AG09309 (cell line): ENCODE measurements around the gene AOPEP.

Experiments
- DNase-seq: peaks from one replicate; pipeline ENCODE4 v3.0.0-alpha.2; 2010; ENCODE audit warnings: low read depth
- H3K4me3 ChIP-seq: 2 replicates; pipeline ENCODE4 v1.5.1; 2011; ENCODE audit warnings: mild to moderate bottlenecking, low read depth, low read length, moderate library complexity; ENCODE audit not compliant: control insufficient read depth
- TF ChIP-seq, protein P1 (sequence below): IDR thresholded peaks from 2 replicates; pipeline ENCODE4 v1.5.1; 2011; ENCODE audit warnings: mild to moderate bottlenecking, low read depth, low read length, inconsistent platforms; ENCODE audit not compliant: insufficient read depth, control insufficient read depth; ENCODE audit errors: missing control alignments

AOPEP gene

DNA sequence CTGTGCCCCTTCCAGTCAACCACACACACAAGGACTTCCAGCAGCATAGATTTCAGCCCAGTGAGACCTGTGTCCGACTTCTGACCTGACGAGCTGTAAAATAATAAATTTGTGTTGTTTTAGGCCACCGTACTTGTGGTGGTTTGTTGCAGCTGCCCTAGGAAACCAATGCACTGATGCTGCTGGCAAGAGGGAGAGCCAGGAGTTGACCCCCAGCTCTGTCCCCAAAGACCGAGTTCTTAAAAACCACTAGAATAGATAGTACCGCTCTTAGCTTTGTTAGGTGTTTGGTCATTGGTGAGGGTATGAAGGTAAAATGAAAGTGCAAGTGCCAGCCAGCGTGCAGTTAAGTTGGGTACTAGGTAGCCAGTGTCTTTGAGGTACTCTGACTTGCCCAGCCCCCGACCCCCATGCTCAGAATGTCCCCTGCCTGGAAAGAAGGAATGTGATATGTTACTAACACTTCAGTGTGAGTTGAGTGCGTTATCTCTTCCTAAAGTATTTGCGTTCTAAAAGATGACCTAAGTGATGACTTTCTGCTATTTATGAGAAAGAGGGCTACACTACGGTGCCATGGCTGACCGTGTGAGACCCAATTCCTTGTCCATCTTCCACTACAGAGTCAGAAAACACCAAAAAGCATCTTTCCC lies 185.6 kb downstream of the AOPEP start:
- no peak for DNase-seq
- no peak overlapping the region for H3K4me3 ChIP-seq
- TF ChIP-seq, protein P1, sequence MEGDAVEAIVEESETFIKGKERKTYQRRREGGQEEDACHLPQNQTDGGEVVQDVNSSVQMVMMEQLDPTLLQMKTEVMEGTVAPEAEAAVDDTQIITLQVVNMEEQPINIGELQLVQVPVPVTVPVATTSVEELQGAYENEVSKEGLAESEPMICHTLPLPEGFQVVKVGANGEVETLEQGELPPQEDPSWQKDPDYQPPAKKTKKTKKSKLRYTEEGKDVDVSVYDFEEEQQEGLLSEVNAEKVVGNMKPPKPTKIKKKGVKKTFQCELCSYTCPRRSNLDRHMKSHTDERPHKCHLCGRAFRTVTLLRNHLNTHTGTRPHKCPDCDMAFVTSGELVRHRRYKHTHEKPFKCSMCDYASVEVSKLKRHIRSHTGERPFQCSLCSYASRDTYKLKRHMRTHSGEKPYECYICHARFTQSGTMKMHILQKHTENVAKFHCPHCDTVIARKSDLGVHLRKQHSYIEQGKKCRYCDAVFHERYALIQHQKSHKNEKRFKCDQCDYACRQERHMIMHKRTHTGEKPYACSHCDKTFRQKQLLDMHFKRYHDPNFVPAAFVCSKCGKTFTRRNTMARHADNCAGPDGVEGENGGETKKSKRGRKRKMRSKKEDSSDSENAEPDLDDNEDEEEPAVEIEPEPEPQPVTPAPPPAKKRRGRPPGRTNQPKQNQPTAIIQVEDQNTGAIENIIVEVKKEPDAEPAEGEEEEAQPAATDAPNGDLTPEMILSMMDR = no peak

DNA sequence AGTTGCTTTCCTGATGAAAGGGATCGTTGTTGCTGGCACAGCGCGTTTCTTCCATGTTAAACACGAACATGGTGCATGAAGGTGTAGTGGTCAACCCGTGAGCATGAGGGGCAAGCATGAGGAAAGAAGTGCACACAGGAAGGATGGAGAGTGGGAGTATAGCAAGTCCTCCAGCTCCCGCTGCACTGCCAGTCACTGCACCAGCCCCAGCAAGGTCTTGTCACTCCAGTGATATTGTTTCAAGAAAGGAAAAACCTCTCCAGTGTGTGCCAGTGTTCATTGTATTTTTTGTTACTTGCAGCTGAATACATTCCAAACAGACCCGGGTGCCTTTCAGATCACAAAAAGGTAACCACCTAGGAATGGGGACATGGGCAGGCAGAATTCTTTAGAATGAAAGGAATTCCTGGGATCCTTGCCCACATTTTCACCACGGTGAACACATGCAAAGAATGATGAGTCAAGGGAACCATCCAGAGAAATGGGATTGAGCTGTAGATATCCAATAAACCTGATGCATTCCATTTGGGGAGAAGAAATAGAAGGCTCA lies 186.3 kb downstream of the AOPEP start:
- H3K4me3 ChIP-seq = no peak overlapping the region
- no peak for DNase-seq
- TF ChIP-seq, protein P1 = no peak

DNA sequence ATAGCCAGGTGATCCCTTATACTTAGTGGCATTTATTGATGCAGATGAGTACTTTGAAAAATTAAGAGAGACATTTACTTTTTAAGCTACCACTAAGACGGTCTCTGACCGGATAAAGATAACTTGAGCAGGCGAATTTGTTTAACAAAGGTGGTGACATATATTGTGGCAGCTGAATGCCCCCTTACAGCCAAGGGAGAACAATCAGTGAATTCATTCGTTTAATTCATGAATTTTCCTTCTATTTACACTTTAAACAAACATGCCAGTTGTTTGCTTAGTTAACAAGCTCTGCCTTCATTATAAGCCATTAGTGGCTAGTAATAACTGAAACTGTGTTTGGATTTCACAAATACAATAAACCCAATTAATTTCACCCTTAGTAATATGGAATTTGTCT lies 187.1 kb downstream of the AOPEP start:
- no peak for DNase-seq
- TF ChIP-seq, protein P1 = no peak

DNA sequence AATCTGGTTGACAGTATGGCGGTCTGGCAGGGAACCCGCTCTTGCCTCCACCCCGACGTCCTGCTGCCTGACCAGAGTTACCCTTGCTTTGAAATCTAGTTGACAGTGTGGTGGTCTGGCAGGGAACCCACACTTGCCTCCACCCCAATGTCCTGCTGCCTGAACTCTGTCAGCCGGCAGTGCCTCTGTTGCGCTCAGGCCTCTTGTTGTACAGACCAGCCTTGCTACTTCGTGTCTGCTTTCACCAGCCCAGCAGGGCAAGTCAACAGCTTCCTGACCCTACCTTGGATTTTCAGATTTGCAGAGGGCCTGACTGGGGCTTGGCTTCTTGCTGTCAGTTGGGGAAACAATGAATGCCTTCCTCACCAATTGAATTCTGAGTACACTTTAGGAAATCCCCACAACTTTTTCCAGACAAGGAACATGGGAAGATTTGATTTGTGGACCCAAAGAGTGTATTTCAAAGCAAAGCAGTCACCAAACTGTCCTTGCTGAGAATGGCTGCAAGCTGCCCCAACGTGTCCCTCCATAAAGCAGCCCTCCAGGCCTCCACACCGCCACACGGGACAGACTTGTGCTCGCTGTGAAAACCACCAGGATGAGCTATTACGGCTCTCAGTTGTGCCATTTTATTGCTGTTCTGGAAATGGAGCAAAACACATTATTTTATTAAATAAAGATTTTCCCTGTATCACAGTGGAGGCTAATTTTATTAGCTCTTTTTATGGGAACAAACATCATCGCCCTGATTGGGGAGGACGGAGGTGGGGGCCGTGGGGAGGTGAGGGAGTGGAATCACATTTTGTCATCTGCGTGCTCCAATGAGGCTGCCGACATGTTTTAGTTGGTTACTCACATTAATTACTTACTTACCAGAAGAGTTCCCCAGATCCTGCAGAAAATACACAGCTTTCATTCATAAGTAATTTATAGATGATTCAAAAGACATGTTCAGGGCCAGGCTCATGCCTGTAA lies 189.3 kb downstream of the AOPEP start:
- no peak overlapping the region for H3K4me3 ChIP-seq
- DNase-seq = no peak
- TF ChIP-seq, protein P1 = no peak

More for the DNA sequence above, 187.1 kb downstream of the AOPEP start:
- no peak overlapping the region for H3K4me3 ChIP-seq

DNA sequence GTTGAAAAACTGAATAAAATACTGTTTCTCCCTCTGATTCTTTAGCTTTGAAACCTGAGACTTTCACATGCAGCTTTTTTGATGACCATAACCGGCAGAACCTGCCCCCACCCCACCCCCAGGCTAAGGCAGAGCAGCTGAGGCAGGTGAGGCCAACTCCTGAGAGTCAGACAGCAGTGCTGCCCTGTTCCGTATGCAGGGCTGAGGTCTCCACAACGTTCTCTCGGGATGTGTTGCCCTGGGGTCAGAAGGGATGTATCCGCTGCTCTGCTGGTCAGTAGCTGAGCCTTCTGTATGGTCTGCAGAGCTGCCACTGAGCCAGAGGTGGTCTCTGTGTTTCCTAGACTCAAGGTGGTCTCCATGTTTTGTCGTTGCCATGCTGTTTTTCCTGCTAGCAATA lies 190.5 kb downstream of the AOPEP start:
- DNase-seq = no peak
- no peak overlapping the region for H3K4me3 ChIP-seq
- TF ChIP-seq, protein P1 = no peak

DNA sequence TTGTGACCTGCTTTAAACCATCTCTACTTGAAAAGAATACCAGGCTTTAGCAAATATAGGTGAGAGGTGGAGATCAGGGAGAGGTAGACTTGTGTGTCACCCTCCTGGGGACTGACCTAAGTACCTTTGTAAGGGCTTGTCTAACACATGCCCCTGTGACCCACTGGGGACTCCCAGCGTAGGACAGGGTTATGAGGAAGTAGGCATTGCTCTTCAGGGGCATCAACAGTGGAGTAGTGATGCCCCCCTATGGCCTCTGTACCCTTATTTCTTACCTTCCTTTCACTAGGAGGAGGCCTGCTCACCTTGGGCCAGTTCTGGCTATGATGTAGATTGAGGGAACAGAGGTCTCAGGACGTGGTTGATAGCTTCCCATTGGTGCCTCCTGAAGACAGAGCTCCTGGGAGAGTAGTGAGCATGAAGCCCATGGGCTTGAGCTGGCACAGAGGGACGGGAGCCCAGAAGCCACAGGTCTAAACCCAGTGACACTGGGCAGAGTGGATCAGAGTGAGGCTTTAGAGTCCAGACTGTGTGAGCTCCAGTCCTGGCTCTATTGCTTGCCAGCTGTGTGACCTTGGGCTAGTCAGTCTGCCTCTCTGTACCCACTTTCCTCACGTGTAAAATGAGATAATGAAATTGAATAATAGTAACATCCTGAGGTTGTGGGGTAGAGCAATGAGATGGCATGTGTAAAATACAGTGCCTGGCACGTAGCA lies 191.7 kb downstream of the AOPEP start:
- no peak overlapping the region for H3K4me3 ChIP-seq
- TF ChIP-seq, protein P1 = no peak
- DNase-seq = no peak
